PC-3 (cell line): Measurements from ENCODE around the gene ZNF576.

ENCODE experiments used
- CTCF ChIP-seq: fragments of 300-600 bp; sonication (generic); conservative IDR thresholded peaks from 2 replicates; pipeline ENCODE4 v1.5.1; 2017; ENCODE audit warnings: antibody characterized with exemption, low read depth, mild to moderate bottlenecking, low read length
- EZH2phosphoT487 ChIP-seq: fragments of 300-600 bp; sonication (generic); IDR thresholded peaks from 2 replicates; pipeline ENCODE4 v1.6.1; 2018; ENCODE audit warnings: mild to moderate bottlenecking, antibody characterized with exemption, low read length, borderline replicate concordance

- TF ChIP-seq CTCF: no peak
- TF ChIP-seq EZH2phosphoT487: no peak
These were observed 29.7 kb downstream of the ZNF576 start for GRCh38 chr19:43625918-43626579.
